Brain microvascular endothelial cell (primary cell): ENCODE data around the gene SFXN2.
"Not testable (repeated sequence)": the region's sequence is repeated elsewhere in the genome, so short reads cannot be mapped to it uniquely, and the experiment has no call there.

Experiments used
- DNase-seq: peaks from one replicate; pipeline ENCODE4 v3.0.0-alpha.2; 2020
- H3K27ac ChIP-seq: fragments of 250-450 bp; sonication (Bioruptor Pico); 2 replicates; pipeline ENCODE4 v1.5.1; 2020; ENCODE audit warnings: mild to moderate bottlenecking, moderate library complexity
- H3K27me3 ChIP-seq: fragments of 250-450 bp; sonication (Bioruptor Pico); replicated peaks from 2 replicates; pipeline ENCODE4 v1.5.1; 2020; ENCODE audit warnings: mild to moderate bottlenecking
- H3K36me3 ChIP-seq: fragments of 250-450 bp; sonication (Bioruptor Pico); replicated peaks from 2 replicates; pipeline ENCODE4 v1.5.1; 2020; ENCODE audit warnings: mild to moderate bottlenecking
- H3K4me3 ChIP-seq: 2 replicates; pipeline ENCODE4 v1.5.1; 2011; ENCODE audit warnings: low read depth, mild to moderate bottlenecking, control low read depth, low read length, moderate library complexity
- CTCF ChIP-seq: IDR thresholded peaks from 2 replicates; pipeline ENCODE4 v1.5.1; 2011; ENCODE audit warnings: low read depth, mild to moderate bottlenecking, moderate library complexity, low read length, control low read depth, inconsistent platforms; ENCODE audit errors: missing control alignments
- in situ Hi-C: cut with HindIII; loops from 2 replicates; pipeline ENCODE4 v1.10.0; 2017; ENCODE audit warnings: low sequenced_read_pairs, low pct_ligation_motif_present

Gene SFXN2

GRCh38 chr10:102691285-102692066, 23.0 kb upstream of the SFXN2 start:
- Histone ChIP-seq H3K36me3 (no peaks in the 10 kb centered on the region), H3K27ac (no peak overlapping the region), H3K4me3 (no peak overlapping the region), H3K27me3 (no peaks in the 10 kb centered on the region)
- in situ Hi-C loops: no loop called here
- DNase-seq: no peak
- no peak for TF ChIP-seq CTCF

DNA sequence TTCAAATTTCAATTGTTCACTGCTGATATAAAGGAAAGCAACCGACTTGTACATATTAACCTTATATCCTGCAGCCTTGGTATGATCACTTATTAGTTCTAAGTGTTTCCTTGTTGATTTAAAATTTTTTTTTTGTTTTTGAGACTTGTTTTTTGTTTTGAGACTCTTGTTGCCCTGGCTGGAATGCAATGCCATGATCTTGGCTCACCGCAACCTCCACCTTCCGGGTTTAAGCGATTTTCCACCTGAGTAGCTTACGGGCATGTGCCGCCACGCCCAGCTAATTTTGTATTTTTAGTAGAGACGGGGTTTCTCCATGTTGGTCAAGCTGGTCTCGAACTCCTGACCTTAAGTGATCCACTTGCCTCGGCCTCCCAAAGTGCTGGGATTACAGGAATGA, 19.0 kb upstream of the SFXN2 start:
- in situ Hi-C loops, H3K27me3 ChIP-seq, DNase-seq, H3K27ac ChIP-seq, H3K4me3 ChIP-seq: not testable (repeated sequence)
- peaks cover 20% of the 10 kb centered on the region for H3K36me3 ChIP-seq

DNA sequence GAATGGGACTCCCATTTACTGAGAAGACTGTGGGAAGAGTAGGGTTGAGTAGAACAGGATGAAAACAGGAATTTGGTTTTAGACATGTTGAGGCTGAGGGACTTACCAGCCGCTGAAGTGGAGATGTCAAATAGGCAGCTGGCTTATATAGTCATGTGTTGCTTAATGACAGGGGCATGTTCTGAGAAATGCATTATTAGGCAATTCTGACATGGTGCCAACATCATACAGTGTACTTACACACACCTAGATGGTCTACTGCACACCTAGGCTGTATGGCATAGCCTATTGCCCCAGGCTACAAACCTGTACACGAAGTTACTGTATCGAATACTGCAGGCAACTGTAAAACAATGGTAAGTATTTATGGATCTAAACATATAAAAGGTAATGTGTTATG, 17.7 kb upstream of the SFXN2 start:
- DNase-seq: no peak
- Histone ChIP-seq H3K36me3 (peaks cover 20% of the 10 kb centered on the region), H3K4me3 (no peak overlapping the region), H3K27ac (no peak overlapping the region), H3K27me3 (no peaks in the 10 kb centered on the region)
- in situ Hi-C loops: no loop called here
- no peak for TF ChIP-seq CTCF

DNA sequence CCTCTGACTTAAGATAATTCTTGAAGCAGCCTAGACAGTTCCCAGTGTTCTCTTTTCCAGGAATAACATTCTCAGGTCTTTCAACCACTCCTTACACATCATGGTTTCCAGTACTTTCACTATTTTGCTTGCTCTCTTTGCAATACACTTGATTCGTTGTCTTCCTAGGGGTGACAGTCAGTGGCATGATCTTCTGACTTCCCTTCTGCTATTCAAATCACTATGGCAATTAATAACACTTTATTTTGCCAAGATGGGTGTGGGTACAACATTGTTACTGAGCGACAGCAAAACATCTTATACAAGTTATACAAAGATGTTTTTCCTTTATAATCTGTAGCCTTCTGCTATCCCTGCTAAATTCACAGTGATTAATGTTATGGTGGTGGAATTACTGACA, 15.5 kb upstream of the SFXN2 start:
- Histone ChIP-seq H3K27ac (no peak overlapping the region), H3K4me3 (no peak overlapping the region), H3K27me3 (no peaks in the 10 kb centered on the region), H3K36me3 (peaks cover 23% of the 10 kb centered on the region)
- DNase-seq: no peak
- no peak for TF ChIP-seq CTCF
- in situ Hi-C loops: no loop called here

- no peak for TF ChIP-seq CTCF
- Histone ChIP-seq H3K4me3 (no peak overlapping the region), H3K27ac (no peak overlapping the region), H3K36me3 (peaks cover 23% of the 10 kb centered on the region), H3K27me3 (no peaks in the 10 kb centered on the region)
- DNase-seq: no peak
- in situ Hi-C loops: no loop called here
These were observed 13.2 kb upstream of the SFXN2 start for GRCh38 chr10:102701272-102701671.

- DNase-seq: no peak
- in situ Hi-C loops: no loop called here
- no peak for TF ChIP-seq CTCF
- Histone ChIP-seq H3K4me3 (no peak overlapping the region), H3K36me3 (peaks cover 20% of the 10 kb centered on the region), H3K27ac (no peak overlapping the region), H3K27me3 (no peaks in the 10 kb centered on the region)
These were observed 12.6 kb upstream of the SFXN2 start for GRCh38 chr10:102701796-102702195.
